GM12873 (cell line): ENCODE data around the gene SAP30.

ENCODE experiments used
- TF ChIP-seq, protein P1 (sequence below): IDR thresholded peaks from 2 replicates; pipeline ENCODE4 v1.5.1; 2012; ENCODE audit warnings: low read depth, mild to moderate bottlenecking, moderate library complexity, low read length, control low read depth; ENCODE audit not compliant: insufficient read depth; ENCODE audit errors: missing control alignments

Gene SAP30

DNA sequence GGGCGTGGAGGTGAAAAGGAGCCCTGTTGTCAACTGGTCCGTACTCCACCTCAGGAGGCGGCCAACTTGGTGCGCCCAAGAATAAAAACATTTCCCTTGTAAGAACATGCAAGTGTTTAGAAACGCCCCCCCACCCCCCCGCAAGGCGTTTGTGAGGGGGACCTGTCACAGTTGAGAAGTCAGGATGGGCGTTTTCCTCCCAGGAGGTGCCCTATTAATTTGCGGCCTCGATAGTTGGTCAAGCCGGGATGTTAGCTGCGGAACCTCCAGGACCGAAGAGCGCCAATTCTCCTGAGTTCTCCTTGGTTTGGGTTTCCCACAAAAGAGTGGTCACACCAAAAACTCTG is 651 bp upstream of the SAP30 start:
- TF ChIP-seq, protein P1, sequence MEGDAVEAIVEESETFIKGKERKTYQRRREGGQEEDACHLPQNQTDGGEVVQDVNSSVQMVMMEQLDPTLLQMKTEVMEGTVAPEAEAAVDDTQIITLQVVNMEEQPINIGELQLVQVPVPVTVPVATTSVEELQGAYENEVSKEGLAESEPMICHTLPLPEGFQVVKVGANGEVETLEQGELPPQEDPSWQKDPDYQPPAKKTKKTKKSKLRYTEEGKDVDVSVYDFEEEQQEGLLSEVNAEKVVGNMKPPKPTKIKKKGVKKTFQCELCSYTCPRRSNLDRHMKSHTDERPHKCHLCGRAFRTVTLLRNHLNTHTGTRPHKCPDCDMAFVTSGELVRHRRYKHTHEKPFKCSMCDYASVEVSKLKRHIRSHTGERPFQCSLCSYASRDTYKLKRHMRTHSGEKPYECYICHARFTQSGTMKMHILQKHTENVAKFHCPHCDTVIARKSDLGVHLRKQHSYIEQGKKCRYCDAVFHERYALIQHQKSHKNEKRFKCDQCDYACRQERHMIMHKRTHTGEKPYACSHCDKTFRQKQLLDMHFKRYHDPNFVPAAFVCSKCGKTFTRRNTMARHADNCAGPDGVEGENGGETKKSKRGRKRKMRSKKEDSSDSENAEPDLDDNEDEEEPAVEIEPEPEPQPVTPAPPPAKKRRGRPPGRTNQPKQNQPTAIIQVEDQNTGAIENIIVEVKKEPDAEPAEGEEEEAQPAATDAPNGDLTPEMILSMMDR, result no peak

DNA sequence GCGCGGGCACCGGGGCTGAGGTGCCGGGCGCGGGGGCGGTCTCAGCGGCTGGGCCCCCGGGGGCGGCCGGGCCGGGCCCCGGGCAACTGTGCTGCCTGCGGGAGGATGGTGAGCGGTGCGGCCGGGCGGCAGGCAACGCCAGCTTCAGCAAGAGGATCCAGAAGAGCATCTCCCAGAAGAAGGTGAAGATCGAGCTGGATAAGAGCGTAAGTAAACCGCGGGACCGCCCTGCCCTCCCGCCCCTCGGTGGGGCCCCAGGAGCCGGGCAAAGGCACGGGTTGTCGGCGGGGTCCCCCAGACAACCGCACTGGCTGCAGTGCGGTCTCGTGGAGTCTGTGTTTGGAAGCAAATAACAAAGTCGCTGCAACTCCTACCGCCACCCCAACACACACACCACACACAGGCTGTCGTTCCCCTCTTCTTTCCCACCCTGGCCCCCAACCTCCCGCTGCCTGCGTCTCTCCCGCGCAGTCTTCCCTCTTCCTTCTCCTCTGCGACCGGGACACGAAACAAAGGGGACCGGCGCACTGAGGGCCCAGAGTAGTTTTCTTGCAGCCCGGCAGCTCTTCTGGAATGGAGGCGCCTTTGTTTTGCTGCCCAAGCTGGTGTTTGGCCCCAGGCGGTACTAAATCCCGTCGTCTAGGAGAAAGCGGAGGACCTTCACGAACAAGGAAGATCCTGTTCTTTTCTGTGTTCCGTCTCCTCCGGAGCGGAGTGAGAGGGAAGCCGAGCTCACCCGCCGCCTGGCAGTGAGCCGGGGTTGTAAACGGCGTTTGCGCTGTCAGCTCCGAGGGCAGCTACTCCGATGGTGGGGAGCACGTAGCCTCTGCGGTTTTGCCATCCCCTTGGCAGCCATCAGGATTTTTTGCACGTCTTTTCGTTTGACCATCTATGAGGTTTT is 788 bp downstream of the SAP30 start:
- TF ChIP-seq, protein P1, result no peak

DNA sequence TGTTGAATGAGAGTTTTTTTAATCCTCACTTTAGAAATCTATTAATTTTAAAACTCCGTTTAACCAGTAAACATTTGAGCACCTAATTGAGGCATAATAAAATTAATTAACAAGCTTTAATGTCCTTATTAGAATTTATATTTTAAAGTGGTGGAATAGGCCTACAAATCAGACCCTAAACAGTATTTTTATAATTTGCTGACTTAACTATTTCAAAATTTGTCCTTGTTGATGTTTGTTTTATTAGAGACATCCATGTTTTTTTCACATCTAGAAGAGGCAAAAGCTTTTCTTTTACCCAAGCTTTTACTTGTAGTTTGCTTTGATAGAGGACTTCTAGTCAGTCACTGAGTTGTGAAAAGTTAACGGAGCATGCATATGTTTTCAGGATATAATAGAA is 3.8 kb downstream of the SAP30 start:
- TF ChIP-seq, protein P1, result no peak

DNA sequence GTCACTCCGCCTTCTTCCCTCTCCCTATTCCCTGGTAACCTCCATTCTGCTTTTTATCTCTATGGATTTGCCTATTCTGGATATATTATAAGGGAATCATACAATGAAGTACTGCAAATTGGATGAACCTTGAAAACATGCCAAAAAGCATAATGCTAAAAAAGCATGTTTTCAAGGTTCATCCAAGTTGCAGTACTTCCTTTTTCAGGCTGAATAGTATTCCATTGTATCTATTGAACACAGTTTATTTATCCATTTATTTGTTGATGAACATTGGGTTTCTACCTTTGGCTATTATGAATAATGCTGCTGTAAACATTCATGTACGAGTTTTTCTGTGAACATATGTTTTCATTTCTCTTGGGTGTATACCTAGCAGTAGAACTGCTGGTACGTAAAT is 9.2 kb downstream of the SAP30 start:
- TF ChIP-seq, protein P1, result no peak

DNA sequence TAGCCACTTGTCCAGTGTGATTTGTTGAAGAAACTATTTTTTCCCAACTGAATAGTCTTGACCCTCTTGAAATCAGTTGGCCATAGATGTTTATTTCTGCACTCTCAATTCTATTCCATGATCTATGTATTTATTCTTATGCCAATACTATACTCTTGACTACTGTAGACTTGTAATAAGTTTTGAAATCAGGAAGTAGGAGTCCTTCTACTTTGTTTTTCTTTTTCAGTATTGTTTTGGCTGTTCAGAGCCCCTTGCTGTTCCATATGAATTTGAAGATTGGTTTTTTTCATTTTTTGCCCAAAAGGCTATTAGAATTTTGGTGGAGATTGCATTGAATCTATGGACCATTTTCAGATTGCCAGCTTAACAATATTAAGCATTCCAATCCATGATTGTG is 10.2 kb downstream of the SAP30 start:
- TF ChIP-seq, protein P1, result no peak

DNA sequence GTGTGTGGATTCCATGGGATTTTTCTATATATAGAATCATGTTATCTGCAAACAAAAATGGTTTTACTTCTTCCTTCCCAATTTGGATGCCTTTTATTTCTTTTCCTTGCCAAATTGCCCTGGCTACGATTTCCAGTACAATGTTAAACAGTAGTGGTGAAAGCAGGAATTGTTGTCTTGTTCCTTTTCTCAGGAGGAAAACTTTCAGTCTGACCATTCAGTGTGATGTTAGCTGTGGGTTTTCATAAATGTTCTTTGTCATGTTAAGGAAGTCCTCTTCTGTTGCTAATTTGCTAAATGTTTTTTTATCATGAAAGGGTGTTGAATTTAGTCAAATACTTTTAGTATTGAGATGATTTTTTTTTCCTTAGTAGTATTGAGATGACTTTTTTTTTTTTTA is 10.9 kb downstream of the SAP30 start:
- TF ChIP-seq, protein P1, result no peak

DNA sequence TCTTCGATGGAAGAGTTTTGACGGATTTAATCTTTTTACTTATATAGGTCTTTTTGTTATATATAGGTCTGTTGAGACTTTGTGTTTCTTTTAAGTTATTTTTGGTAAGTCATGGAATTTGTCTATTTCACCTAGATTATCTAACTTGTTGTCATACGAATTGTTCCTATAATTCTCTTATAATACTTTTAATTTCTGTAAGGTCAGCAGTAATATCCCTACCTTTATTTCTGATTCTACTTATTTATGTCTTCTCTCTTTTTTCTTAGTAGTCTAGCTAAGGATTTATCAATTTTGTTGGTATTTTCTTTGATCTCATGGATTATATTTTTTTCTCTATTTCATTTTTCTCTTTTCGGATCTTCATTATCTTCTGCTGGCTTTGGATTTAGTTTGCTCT is 11.6 kb downstream of the SAP30 start:
- TF ChIP-seq, protein P1, result no peak
